Panc1 (cell line): Measurements from ENCODE around the gene SORT1.

Experiments used
- CTCF ChIP-seq: fragments of 450-650 bp; IDR thresholded peaks from 2 replicates; pipeline ENCODE4 v1.5.1; 2017; ENCODE audit warnings: mild to moderate bottlenecking
- POLR2AphosphoS5 ChIP-seq: IDR thresholded peaks from 2 replicates; pipeline ENCODE4 v1.6.1; 2012; ENCODE audit warnings: mild to moderate bottlenecking, low read depth, low read length, moderate library complexity
- TCF7L2 ChIP-seq: IDR thresholded peaks from 2 replicates; pipeline ENCODE4 v1.6.1; 2011; ENCODE audit warnings: mild to moderate bottlenecking, low read depth, low read length, inconsistent platforms

- TF ChIP-seq CTCF (no peak), POLR2AphosphoS5 (no peak), TCF7L2 (no peak)
Measured at GRCh38 chr1:109383087-109383779, 14.5 kb downstream of the SORT1 start.
